WTC11 (cell line): ENCODE data around the gene TCF15.

Experiments
- CREM ChIP-seq: sonication (generic); formaldehyde crosslinking; IDR thresholded peaks from 2 replicates; pipeline ENCODE4 v1.8.1; 2022; ENCODE audit warnings: mild to moderate bottlenecking, missing genetic modification reagents, moderate library complexity
- ESRRA ChIP-seq: sonication (generic); formaldehyde crosslinking; IDR thresholded peaks from 2 replicates; pipeline ENCODE4 v1.8.1; 2022; ENCODE audit warnings: mild to moderate bottlenecking, missing genetic modification reagents, borderline replicate concordance
- ETV6 ChIP-seq: sonication (generic); formaldehyde crosslinking; IDR thresholded peaks from 2 replicates; pipeline ENCODE4 v1.8.1; 2022; ENCODE audit warnings: mild to moderate bottlenecking, missing genetic modification reagents
- FOXP1 ChIP-seq: sonication (generic); formaldehyde crosslinking; IDR thresholded peaks from 2 replicates; pipeline ENCODE4 v1.8.0; 2022; ENCODE audit warnings: missing genetic modification reagents, mild to moderate bottlenecking, moderate library complexity, borderline replicate concordance
- GTF2I ChIP-seq: fragments of 250-450 bp; sonication (Bioruptor Pico); conservative IDR thresholded peaks from 2 replicates; pipeline ENCODE4 v1.4.0; 2021; ENCODE audit warnings: mild to moderate bottlenecking
- TCF7 ChIP-seq: sonication (generic); formaldehyde crosslinking; IDR thresholded peaks from 2 replicates; pipeline ENCODE4 v1.8.0; 2022; ENCODE audit warnings: mild to moderate bottlenecking, low read depth, missing genetic modification reagents, moderate library complexity
- TP53 ChIP-seq: sonication (generic); formaldehyde crosslinking; IDR thresholded peaks from 2 replicates; pipeline ENCODE4 v1.8.1; 2023; ENCODE audit warnings: mild to moderate bottlenecking, missing genetic modification reagents
- ZNF263 ChIP-seq: sonication (generic); formaldehyde crosslinking; IDR thresholded peaks from 2 replicates; pipeline ENCODE4 v1.8.1; 2022; ENCODE audit warnings: low read depth, mild to moderate bottlenecking, moderate library complexity, missing genetic modification reagents
- TF ChIP-seq, protein P1 (sequence below): fragments of 200-600 bp; IDR thresholded peaks from 2 replicates; pipeline ENCODE4 v1.8.0; 2022; ENCODE audit warnings: antibody characterized with exemption
- TF ChIP-seq, protein P2 (sequence below): sonication (generic); formaldehyde crosslinking; IDR thresholded peaks from 2 replicates; pipeline ENCODE4 v1.8.1; 2022; ENCODE audit warnings: missing genetic modification reagents, borderline replicate concordance
- TF ChIP-seq, protein P3 (sequence below): sonication (generic); formaldehyde crosslinking; IDR thresholded peaks from 2 replicates; pipeline ENCODE4 v1.8.1; 2023; ENCODE audit warnings: mild to moderate bottlenecking, missing genetic modification reagents
- TF ChIP-seq, protein P4 (sequence below): sonication (generic); formaldehyde crosslinking; conservative IDR thresholded peaks from 2 replicates; pipeline ENCODE4 v1.8.1; 2022; ENCODE audit warnings: mild to moderate bottlenecking, missing genetic modification reagents

DNA sequence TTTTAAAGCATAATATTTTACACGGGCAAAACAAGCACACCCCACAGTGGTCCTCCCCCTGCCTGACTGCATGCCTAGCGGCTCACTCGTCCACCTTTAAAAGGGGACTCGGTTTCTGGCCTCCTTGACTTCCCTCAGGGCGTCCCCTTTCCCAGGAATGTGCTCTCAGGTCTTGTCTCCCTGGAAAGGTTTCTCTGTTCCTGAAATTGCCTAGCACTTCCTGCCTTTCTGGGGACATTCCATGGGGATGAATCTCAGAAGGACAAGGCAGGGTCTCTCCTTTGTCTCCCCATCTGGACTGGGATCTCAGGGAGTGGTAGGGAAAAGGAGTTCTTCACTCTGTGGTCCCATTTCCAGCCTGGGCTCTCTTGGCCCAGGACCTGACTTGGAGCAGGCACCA, 4.9 kb downstream of the TCF15 start:
- TF ChIP-seq, protein P1, sequence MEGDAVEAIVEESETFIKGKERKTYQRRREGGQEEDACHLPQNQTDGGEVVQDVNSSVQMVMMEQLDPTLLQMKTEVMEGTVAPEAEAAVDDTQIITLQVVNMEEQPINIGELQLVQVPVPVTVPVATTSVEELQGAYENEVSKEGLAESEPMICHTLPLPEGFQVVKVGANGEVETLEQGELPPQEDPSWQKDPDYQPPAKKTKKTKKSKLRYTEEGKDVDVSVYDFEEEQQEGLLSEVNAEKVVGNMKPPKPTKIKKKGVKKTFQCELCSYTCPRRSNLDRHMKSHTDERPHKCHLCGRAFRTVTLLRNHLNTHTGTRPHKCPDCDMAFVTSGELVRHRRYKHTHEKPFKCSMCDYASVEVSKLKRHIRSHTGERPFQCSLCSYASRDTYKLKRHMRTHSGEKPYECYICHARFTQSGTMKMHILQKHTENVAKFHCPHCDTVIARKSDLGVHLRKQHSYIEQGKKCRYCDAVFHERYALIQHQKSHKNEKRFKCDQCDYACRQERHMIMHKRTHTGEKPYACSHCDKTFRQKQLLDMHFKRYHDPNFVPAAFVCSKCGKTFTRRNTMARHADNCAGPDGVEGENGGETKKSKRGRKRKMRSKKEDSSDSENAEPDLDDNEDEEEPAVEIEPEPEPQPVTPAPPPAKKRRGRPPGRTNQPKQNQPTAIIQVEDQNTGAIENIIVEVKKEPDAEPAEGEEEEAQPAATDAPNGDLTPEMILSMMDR: no peak
- TF ChIP-seq GTF2I (CRISPR knock-in tag) (no peak), FOXP1 (no peak), ESRRA (CRISPR knock-in tag) (no peak), ZNF263 (CRISPR knock-in tag) (no peak), ETV6 (CRISPR knock-in tag) (no peak), CREM (CRISPR knock-in tag) (no peak), TCF7 (CRISPR knock-in tag) (no peak), TP53 (CRISPR knock-in tag) (no peak)
- TF ChIP-seq, protein P2, sequence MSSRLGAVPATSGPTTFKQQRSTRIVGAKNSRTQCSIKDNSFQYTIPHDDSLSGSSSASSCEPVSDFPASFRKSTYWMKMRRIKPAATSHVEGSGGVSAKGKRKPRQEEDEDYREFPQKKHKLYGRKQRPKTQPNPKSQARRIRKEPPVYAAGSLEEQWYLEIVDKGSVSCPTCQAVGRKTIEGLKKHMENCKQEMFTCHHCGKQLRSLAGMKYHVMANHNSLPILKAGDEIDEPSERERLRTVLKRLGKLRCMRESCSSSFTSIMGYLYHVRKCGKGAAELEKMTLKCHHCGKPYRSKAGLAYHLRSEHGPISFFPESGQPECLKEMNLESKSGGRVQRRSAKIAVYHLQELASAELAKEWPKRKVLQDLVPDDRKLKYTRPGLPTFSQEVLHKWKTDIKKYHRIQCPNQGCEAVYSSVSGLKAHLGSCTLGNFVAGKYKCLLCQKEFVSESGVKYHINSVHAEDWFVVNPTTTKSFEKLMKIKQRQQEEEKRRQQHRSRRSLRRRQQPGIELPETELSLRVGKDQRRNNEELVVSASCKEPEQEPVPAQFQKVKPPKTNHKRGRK (CRISPR knock-in tag): no peak
- TF ChIP-seq, protein P3, sequence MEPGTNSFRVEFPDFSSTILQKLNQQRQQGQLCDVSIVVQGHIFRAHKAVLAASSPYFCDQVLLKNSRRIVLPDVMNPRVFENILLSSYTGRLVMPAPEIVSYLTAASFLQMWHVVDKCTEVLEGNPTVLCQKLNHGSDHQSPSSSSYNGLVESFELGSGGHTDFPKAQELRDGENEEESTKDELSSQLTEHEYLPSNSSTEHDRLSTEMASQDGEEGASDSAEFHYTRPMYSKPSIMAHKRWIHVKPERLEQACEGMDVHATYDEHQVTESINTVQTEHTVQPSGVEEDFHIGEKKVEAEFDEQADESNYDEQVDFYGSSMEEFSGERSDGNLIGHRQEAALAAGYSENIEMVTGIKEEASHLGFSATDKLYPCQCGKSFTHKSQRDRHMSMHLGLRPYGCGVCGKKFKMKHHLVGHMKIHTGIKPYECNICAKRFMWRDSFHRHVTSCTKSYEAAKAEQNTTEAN (CRISPR knock-in tag): no peak
- TF ChIP-seq, protein P4, sequence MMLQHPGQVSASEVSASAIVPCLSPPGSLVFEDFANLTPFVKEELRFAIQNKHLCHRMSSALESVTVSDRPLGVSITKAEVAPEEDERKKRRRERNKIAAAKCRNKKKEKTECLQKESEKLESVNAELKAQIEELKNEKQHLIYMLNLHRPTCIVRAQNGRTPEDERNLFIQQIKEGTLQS (CRISPR knock-in tag): no peak
